HepG2 (cell line): ENCODE data around the gene FXYD1. TPM values are rescaled to one million over a fixed set of nuclear protein-coding genes. Genes with fewer than 3 reads are reported as not detected.

Experiments used
- ATAC-seq: fragments of 200-7000 bp; cut with Tn5 transposase; 3 replicates; pipeline ENCODE4 v1.9.1; 2020; ENCODE audit warnings: mild to moderate bottlenecking, moderate library complexity
- BruUV-seq: library from RNA; stranded (reverse); fragments of 400-500 nt; replicated peaks from 2 replicates; lab custom pipeline; 2021; lab: Mats Ljungman, UMichigan
- CTCF ChIA-PET: fragments of 300-600 bp; formaldehyde crosslinking; extraction: SDS; loops from one replicate; lab custom pipeline; 2021; ENCODE audit warnings: low total read pairs, inconsistent platforms, low intra/inter-chr PET ratio; lab: Yijun Ruan, JAX
- POLR2A ChIA-PET: fragments of 350-600 bp; sonication (Branson Sonifier 250); formaldehyde crosslinking; loops from one replicate; lab custom pipeline; 2020; ENCODE audit warnings: antibody characterized with exemption, inconsistent platforms; lab: Yijun Ruan, JAX
- DNase-seq: peaks from one replicate; pipeline ENCODE4 v3.0.0-alpha.2; 2015; ENCODE audit warnings: low spot score
- FAIRE-seq: peaks from 3 replicates; lab custom pipeline; 2011; peaks lifted over from hg19 to GRCh38; lab: Jason Lieb, UNC
- H2AFZ ChIP-seq: one replicate; pipeline ENCODE4 v1.6.1; 2011; ENCODE audit warnings: low read length, inconsistent platforms
- H3K27ac ChIP-seq: fragments of 300-600 bp; 3 replicates; pipeline ENCODE4 v1.8.0; 2011; ENCODE audit warnings: mixed run types, mild to moderate bottlenecking, mixed read lengths, low read length, inconsistent platforms; ENCODE audit not compliant: insufficient read depth; ENCODE audit errors: extremely low read length
- H3K27me3 ChIP-seq, 2 experiments: fragments of 200-600 bp in 1 of 2; 2 replicates in 1 of 2; 3 replicates in 1 of 2; pipeline versions ENCODE4 v1.6.0 to v1.8.0; 2011; ENCODE audit warnings: low read length in 2 of 2, mild to moderate bottlenecking in 2 of 2, moderate library complexity in 2 of 2, inconsistent platforms in 1 of 2; ENCODE audit not compliant: insufficient read depth in 2 of 2, control insufficient read depth in 1 of 2
- H3K36me3 ChIP-seq, 2 experiments: fragments of 200-600 bp in 1 of 2; replicated peaks in 1 of 2; 2 replicates in 1 of 2; 3 replicates in 1 of 2; pipeline versions ENCODE4 v1.5.1 to v1.8.0; 2011; ENCODE audit warnings: low read length in 2 of 2, inconsistent platforms in 1 of 2; ENCODE audit not compliant: insufficient read depth in 2 of 2, control insufficient read depth in 1 of 2
- H3K4me1 ChIP-seq: 2 replicates; pipeline ENCODE4 v1.5.1; 2012; ENCODE audit warnings: low read length, inconsistent platforms; ENCODE audit not compliant: insufficient read depth
- H3K4me2 ChIP-seq: 2 replicates; pipeline ENCODE4 v1.6.0; 2011; ENCODE audit warnings: low read depth, low read length, inconsistent platforms
- H3K4me3 ChIP-seq, 3 experiments: fragments of 200-600 bp in 1 of 3; sonication (generic), shearing (Covaris generic) in 1 of 3; replicated peaks in 1 of 3; 2 replicates each; pipeline ENCODE4 v1.5.1; 2011 to 2016; ENCODE audit warnings: low read length in 3 of 3, inconsistent platforms in 2 of 3, low read depth in 2 of 3, mild to moderate bottlenecking in 2 of 3, control low read depth in 1 of 3, mixed read lengths in 1 of 3; ENCODE audit not compliant: insufficient read depth in 1 of 3
- H3K79me2 ChIP-seq: one replicate; pipeline ENCODE4 v1.6.1; 2011; ENCODE audit warnings: low read length, inconsistent platforms; ENCODE audit not compliant: insufficient read depth
- H3K9ac ChIP-seq: 2 replicates; pipeline ENCODE4 v1.6.0; 2011; ENCODE audit warnings: mild to moderate bottlenecking, low read depth, low read length, inconsistent platforms; ENCODE audit not compliant: insufficient read depth
- H3K9me3 ChIP-seq: 2 replicates; pipeline ENCODE4 v1.5.1; 2012; ENCODE audit warnings: mild to moderate bottlenecking, low read length
- H4K20me1 ChIP-seq: 2 replicates; pipeline ENCODE4 v1.6.0; 2011; ENCODE audit warnings: inconsistent platforms, mild to moderate bottlenecking, low read length, moderate library complexity; ENCODE audit not compliant: insufficient read depth
- FUBP1 ChIP-seq: sonication (generic); formaldehyde crosslinking; IDR thresholded peaks from 2 replicates; pipeline ENCODE4 v1.5.1; 2020; ENCODE audit warnings: missing genetic modification reagents, mild to moderate bottlenecking, borderline replicate concordance
- KAT2B ChIP-seq: fragments of 150-350 bp; IDR thresholded peaks from 2 replicates; pipeline ENCODE4 v1.6.1; 2014; ENCODE audit warnings: low read depth, low read length, borderline replicate concordance
- MAFF ChIP-seq: IDR thresholded peaks from 2 replicates; pipeline ENCODE4 v1.6.1; 2011; ENCODE audit warnings: low read depth, low read length, improper control_type of control experiment
- MAFK ChIP-seq, 2 experiments: IDR thresholded peaks in 1 of 2; conservative IDR thresholded peaks in 1 of 2; 2 replicates each; pipeline ENCODE4 v1.6.1; 2011; ENCODE audit warnings: improper control_type of control experiment in 2 of 2, low read length in 2 of 2
- NCOA5 ChIP-seq: sonication (generic); formaldehyde crosslinking; IDR thresholded peaks from 2 replicates; pipeline ENCODE4 v1.4.0; 2020; ENCODE audit warnings: missing genetic modification reagents
- TEAD3 ChIP-seq: optimal IDR thresholded peaks from 2 replicates; pipeline ENCODE3; 2016; ENCODE audit warnings: borderline replicate concordance
- ZNF264 ChIP-seq: sonication (generic); formaldehyde crosslinking; IDR thresholded peaks from 2 replicates; pipeline ENCODE4 v1.4.0; 2020; ENCODE audit warnings: missing genetic modification reagents
- ZNF614 ChIP-seq: IDR thresholded peaks from 2 replicates; pipeline ENCODE4 v1.6.1; 2018; ENCODE audit warnings: missing biosample characterization, missing genetic modification reagents, inconsistent platforms, borderline replicate concordance
- ZNF629 ChIP-seq: sonication (generic); formaldehyde crosslinking; conservative IDR thresholded peaks from 2 replicates; pipeline ENCODE4 v1.5.0; 2020; ENCODE audit warnings: missing genetic modification reagents
- WGBS: methylation state at CpG from one replicate; pipeline ENCODE4 v1.1.6; 2017; ENCODE audit warnings: low lambda C conversion rate; 5-methylcytosine and 5-hydroxymethylcytosine counted together
- in situ Hi-C: cut with HindIII; loops from 2 replicates; pipeline ENCODE4 v1.10.0; 2017; ENCODE audit warnings: low pct_unique_long_range_greater_than_20kb; ENCODE audit not compliant: extremely low pct_ligation_motif_present
- intact Hi-C: fragments of 100-400 bp; cut with micrococcal nuclease; formaldehyde crosslinking; loops from one replicate; pipeline ENCODE4 v1.10.0; 2022; ENCODE audit not compliant: unreplicated experiment
- polyA plus RNA-seq, 8 experiments: library from polyadenylated mRNA; depleted of rRNA in 3 of 8; stranded (reverse) in 7 of 8; unstranded in 1 of 8; fragments of >200 nt; fragmentation: Illumina TruSeq in 4 of 8; extraction: Trizol in 4 of 8; gene quantifications; 2 replicates each; pipeline versions ENCODE4 v1.2.1 to v1.2.3, GENCODE V29; 2011 to 2016; ENCODE audit warnings: low read depth in 4 of 8, missing spikeins in 1 of 8, mixed read lengths in 1 of 8; ENCODE audit not compliant: insufficient read depth in 1 of 8
- total RNA-seq, 5 experiments: library from RNA; depleted of rRNA; stranded (reverse); fragments of >200 nt; fragmentation: Illumina TruSeq; extraction: Trizol; gene quantifications; 2 replicates each; pipeline ENCODE4 v1.2.3, GENCODE V29; 2016; ENCODE audit warnings: low read depth in 1 of 5

FXYD1 gene
- total and polyA plus RNA-seq, 2 of the 13 experiments (the other 11 are each of a cell fraction or from before 2014, with no cell fraction given): 31.2 TPM; not detected in 1

GRCh38 chr19:35162471-35163326 is 24.1 kb downstream of the FXYD1 start:
- TF ChIP-seq MAFK (conservative IDR thresholded peaks at IDR 0.05 in 1 of 2, IDR thresholded peaks at IDR 0.05 in 1 of 2; ENCODE audit: low read length in 2 of 2) (0 out of 4 replicates have a peak, but pooled peaks have one; percentile 16 to 22), KAT2B (no peak), NCOA5 (CRISPR knock-in tag) (no peak), FUBP1 (no peak), ZNF264 (CRISPR knock-in tag) (peak; percentile 85), ZNF629 (0 out of 2 replicates have a peak, but pooled peaks have one; percentile 33), MAFF (0 out of 2 replicates have a peak, but pooled peaks have one; percentile 9), ZNF614 (CRISPR knock-in tag) (no peak), TEAD3 (CRISPR knock-in tag) (no peak)
- Histone ChIP-seq H3K4me3 (no peak overlapping the region), H2AFZ (no peak overlapping the region), H3K79me2 (no peaks in the 10 kb centered on the region), H3K4me1 (peaks cover 6% of the 10 kb centered on the region; the same call in 1 of the 2 replicates), H3K9me3 (peaks cover 20% of the 10 kb centered on the region; the same call in 1 of the 2 replicates), H3K4me2 (no peak overlapping the region), H3K27me3 (peaks cover 1 to 4% of the 10 kb centered on the region in 2 experiments; a peak in 2 of 5 replicates), H3K36me3 (no peaks in the 10 kb centered on the region), H3K27ac (no peak overlapping the region), H4K20me1 (no peaks in the 10 kb centered on the region), H3K9ac (no peak overlapping the region)
- FAIRE-seq (no peak), ATAC-seq (no peak), DNase-seq (no peak)
- in situ Hi-C loops (no loop called here), intact Hi-C loops (no loop called here)
- BruUV-seq: no TSS peak
- CTCF ChIA-PET: no interaction called here
- POLR2A ChIA-PET: no interaction called here
- 12% methylated on average over 6 of the region's 6 CpGs for WGBS
